ENCODE measurements around the gene RLBP1. TPM values are rescaled to one million over a fixed set of nuclear protein-coding genes. Genes with fewer than 3 reads are reported as not detected.
A peak's percentile ranks its signal among the peaks of the same experiment; 100 is the strongest.

The RLBP1 gene
- total and polyA plus RNA-seq, 2 of the 13 experiments (the other 11 are each of a cell fraction or from before 2014, with no cell fraction given) = 0.07 TPM; not detected in 1

DNA sequence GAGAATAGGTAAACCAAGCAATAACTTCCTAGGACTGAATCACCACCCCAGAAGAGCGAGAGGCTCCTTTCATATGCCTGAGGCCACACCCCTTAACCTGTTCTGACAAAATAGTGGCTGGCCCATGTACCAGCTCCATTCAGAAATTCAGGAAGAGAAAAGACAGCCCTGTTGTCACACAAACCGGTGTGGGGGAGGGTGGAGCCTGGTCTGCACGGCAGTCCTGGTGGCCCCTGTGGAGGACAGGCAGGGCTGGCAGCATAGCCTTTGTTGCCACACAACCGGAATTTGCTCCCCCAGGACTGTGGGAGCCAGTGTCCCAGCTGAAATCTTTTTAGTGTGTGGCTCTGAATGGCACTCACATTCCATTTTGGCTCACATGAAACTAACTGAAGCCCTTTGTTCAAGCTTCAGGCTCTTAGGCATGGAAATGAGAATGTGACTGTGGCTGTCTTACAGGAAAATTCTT, 23.8 kb downstream of the RLBP1 start (continued):
- TF ChIP-seq ZKSCAN5 (CRISPR knock-in tag; IDR thresholded peaks at IDR 0.05) (no peak), RNF2 (conservative IDR thresholded peaks at IDR 0.05; ENCODE audit: low read depth) (no peak), ZNF557 (CRISPR knock-in tag; IDR thresholded peaks at IDR 0.05) (no peak), ZBTB39 (CRISPR knock-in tag; IDR thresholded peaks at IDR 0.05) (no peak), HNRNPL (IDR thresholded peaks at IDR 0.05; ENCODE audit: low read depth, low read length) (peak; percentile 73; the same call in 1 of the 2 replicates), IKZF1 (IDR thresholded peaks at IDR 0.05) (no peak), CEBPG (CRISPR knock-in tag; IDR thresholded peaks at IDR 0.05) (0 out of 2 replicates have a peak, but pooled peaks have one; percentile 45), HDAC1 (CRISPR knock-in tag; IDR thresholded peaks at IDR 0.05) (no peak), MAFK (conservative IDR thresholded peaks at IDR 0.05 in 1 of 2, IDR thresholded peaks at IDR 0.05 in 1 of 2; ENCODE audit: low read length in 2 of 2) (no peak), ZNF792 (CRISPR knock-in tag; IDR thresholded peaks at IDR 0.05) (no peak), ZNF44 (CRISPR knock-in tag; IDR thresholded peaks at IDR 0.05) (no peak), NFIB (CRISPR knock-in tag; IDR thresholded peaks at IDR 0.05; ENCODE audit: borderline replicate concordance) (no peak), GABPB1 (CRISPR knock-in tag; IDR thresholded peaks at IDR 0.05) (no peak), CCDC6 (CRISPR knock-in tag; IDR thresholded peaks at IDR 0.05) (no peak), ZNF839 (CRISPR knock-in tag; IDR thresholded peaks at IDR 0.05; ENCODE audit: borderline replicate concordance) (no peak), GZF1 (CRISPR knock-in tag; IDR thresholded peaks at IDR 0.05) (no peak)
- TF ChIP-seq, protein P1, sequence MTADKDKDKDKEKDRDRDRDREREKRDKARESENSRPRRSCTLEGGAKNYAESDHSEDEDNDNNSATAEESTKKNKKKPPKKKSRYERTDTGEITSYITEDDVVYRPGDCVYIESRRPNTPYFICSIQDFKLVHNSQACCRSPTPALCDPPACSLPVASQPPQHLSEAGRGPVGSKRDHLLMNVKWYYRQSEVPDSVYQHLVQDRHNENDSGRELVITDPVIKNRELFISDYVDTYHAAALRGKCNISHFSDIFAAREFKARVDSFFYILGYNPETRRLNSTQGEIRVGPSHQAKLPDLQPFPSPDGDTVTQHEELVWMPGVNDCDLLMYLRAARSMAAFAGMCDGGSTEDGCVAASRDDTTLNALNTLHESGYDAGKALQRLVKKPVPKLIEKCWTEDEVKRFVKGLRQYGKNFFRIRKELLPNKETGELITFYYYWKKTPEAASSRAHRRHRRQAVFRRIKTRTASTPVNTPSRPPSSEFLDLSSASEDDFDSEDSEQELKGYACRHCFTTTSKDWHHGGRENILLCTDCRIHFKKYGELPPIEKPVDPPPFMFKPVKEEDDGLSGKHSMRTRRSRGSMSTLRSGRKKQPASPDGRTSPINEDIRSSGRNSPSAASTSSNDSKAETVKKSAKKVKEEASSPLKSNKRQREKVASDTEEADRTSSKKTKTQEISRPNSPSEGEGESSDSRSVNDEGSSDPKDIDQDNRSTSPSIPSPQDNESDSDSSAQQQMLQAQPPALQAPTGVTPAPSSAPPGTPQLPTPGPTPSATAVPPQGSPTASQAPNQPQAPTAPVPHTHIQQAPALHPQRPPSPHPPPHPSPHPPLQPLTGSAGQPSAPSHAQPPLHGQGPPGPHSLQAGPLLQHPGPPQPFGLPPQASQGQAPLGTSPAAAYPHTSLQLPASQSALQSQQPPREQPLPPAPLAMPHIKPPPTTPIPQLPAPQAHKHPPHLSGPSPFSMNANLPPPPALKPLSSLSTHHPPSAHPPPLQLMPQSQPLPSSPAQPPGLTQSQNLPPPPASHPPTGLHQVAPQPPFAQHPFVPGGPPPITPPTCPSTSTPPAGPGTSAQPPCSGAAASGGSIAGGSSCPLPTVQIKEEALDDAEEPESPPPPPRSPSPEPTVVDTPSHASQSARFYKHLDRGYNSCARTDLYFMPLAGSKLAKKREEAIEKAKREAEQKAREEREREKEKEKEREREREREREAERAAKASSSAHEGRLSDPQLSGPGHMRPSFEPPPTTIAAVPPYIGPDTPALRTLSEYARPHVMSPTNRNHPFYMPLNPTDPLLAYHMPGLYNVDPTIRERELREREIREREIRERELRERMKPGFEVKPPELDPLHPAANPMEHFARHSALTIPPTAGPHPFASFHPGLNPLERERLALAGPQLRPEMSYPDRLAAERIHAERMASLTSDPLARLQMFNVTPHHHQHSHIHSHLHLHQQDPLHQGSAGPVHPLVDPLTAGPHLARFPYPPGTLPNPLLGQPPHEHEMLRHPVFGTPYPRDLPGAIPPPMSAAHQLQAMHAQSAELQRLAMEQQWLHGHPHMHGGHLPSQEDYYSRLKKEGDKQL (CRISPR knock-in tag; IDR thresholded peaks at IDR 0.05; ENCODE audit: low read depth) = no peak
- TF ChIP-seq, protein P2, sequence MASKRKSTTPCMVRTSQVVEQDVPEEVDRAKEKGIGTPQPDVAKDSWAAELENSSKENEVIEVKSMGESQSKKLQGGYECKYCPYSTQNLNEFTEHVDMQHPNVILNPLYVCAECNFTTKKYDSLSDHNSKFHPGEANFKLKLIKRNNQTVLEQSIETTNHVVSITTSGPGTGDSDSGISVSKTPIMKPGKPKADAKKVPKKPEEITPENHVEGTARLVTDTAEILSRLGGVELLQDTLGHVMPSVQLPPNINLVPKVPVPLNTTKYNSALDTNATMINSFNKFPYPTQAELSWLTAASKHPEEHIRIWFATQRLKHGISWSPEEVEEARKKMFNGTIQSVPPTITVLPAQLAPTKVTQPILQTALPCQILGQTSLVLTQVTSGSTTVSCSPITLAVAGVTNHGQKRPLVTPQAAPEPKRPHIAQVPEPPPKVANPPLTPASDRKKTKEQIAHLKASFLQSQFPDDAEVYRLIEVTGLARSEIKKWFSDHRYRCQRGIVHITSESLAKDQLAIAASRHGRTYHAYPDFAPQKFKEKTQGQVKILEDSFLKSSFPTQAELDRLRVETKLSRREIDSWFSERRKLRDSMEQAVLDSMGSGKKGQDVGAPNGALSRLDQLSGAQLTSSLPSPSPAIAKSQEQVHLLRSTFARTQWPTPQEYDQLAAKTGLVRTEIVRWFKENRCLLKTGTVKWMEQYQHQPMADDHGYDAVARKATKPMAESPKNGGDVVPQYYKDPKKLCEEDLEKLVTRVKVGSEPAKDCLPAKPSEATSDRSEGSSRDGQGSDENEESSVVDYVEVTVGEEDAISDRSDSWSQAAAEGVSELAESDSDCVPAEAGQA (IDR thresholded peaks at IDR 0.05; ENCODE audit: low read depth) = no peak
- TF ChIP-seq, protein P2 (CRISPR knock-in tag; IDR thresholded peaks at IDR 0.05; ENCODE audit: borderline replicate concordance) = no peak

Data from HepG2 (cell line).